ENCODE results near the gene OSBPL9. TPM values are rescaled to one million over a fixed set of nuclear protein-coding genes. Genes with fewer than 3 reads are reported as not detected.

The OSBPL9 gene
- polyA plus RNA-seq, 1 donor (not counting 4 experiments of a cell fraction or from before 2014, with no cell fraction given), result 62.7 TPM

- no peak for FAIRE-seq
- TF ChIP-seq EZH2 (IDR thresholded peaks at IDR 0.05; ENCODE audit: low read length) (no peak), CTCF (optimal IDR thresholded peaks at IDR 0.05 in 1 of 3, IDR thresholded peaks at IDR 0.05 in 1 of 3, conservative IDR thresholded peaks at IDR 0.05 in 1 of 3; ENCODE audit: extremely low read depth in 1 of 3, insufficient read depth in 2 of 3, low read length in 3 of 3) (no peak)
- Histone ChIP-seq H3K9me3 (ENCODE audit: control insufficient read depth, low read depth, low read length) (no peaks in the 10 kb centered on the region), H4K20me1 (ENCODE audit: control insufficient read depth, extremely low read depth, insufficient read depth, low read length) (no peaks in the 10 kb centered on the region), H3K27me3 (ENCODE audit: control insufficient read depth, extremely low read depth, insufficient read depth, low read length) (no peaks in the 10 kb centered on the region), H3K4me3 (ENCODE audit: control insufficient read depth in 2 of 3, extremely low read depth in 1 of 3, insufficient read depth in 2 of 3, low read depth in 1 of 3, low read length in 3 of 3) (peak overlapping the region; percentile 43 to 80 (median 80)), H3K79me2 (ENCODE audit: control insufficient read depth, insufficient read depth, low read length) (peaks cover 31% of the 10 kb centered on the region), H3K4me1 (ENCODE audit: control insufficient read depth, extremely low read depth, insufficient read depth, low read length) (peaks cover 8% of the 10 kb centered on the region), H3K27ac (ENCODE audit: control insufficient read depth, insufficient read depth, low read length) (peak overlapping the region; percentile 64), H3K36me3 (ENCODE audit: control insufficient read depth in 2 of 2, extremely low read depth in 1 of 2, insufficient read depth in 2 of 2, low read length in 2 of 2) (no peaks in the 10 kb centered on the region), H3K9me1 (ENCODE audit: control insufficient read depth, extremely low read depth, insufficient read depth, low read length) (no peaks in the 10 kb centered on the region), H3K9ac (ENCODE audit: control insufficient read depth, extremely low read depth, insufficient read depth, low read length) (peak overlapping the region; percentile 79), H2AFZ (ENCODE audit: control insufficient read depth, low read length) (peak overlapping the region; percentile 72), H3K4me2 (ENCODE audit: control insufficient read depth, extremely low read depth, insufficient read depth, low read depth, low read length) (peak overlapping the region; percentile 67)
- dilution Hi-C loops (cut with MboI; ENCODE audit: extremely low pct_ligation_motif_present, low sequenced_read_pairs), result no loop called here
- no peak for DNase-seq (ENCODE audit: low read depth, low spot score)
Observed at GRCh38 chr1:51729156-51729823, 112.4 kb downstream of the OSBPL9 start.

GRCh38 chr1:51729824-51730301 is 113.0 kb downstream of the OSBPL9 start:
- dilution Hi-C loops (cut with MboI; ENCODE audit: extremely low pct_ligation_motif_present, low sequenced_read_pairs), result no loop called here
- Histone ChIP-seq H3K27ac (ENCODE audit: control insufficient read depth, insufficient read depth, low read length) (peak overlapping the region; percentile 40), H3K4me2 (ENCODE audit: control insufficient read depth, extremely low read depth, insufficient read depth, low read depth, low read length) (peak overlapping the region; percentile 52), H3K9me1 (ENCODE audit: control insufficient read depth, extremely low read depth, insufficient read depth, low read length) (no peaks in the 10 kb centered on the region), H3K4me1 (ENCODE audit: control insufficient read depth, extremely low read depth, insufficient read depth, low read length) (peaks cover 8% of the 10 kb centered on the region), H3K9ac (ENCODE audit: control insufficient read depth, extremely low read depth, insufficient read depth, low read length) (peak overlapping the region; percentile 77), H2AFZ (ENCODE audit: control insufficient read depth, low read length) (peak overlapping the region; percentile 30), H3K27me3 (ENCODE audit: control insufficient read depth, extremely low read depth, insufficient read depth, low read length) (no peaks in the 10 kb centered on the region), H3K4me3 (ENCODE audit: control insufficient read depth in 2 of 3, extremely low read depth in 1 of 3, insufficient read depth in 2 of 3, low read depth in 1 of 3, low read length in 3 of 3) (peak overlapping the region; percentile 43 to 80 (median 54)), H4K20me1 (ENCODE audit: control insufficient read depth, extremely low read depth, insufficient read depth, low read length) (no peaks in the 10 kb centered on the region), H3K79me2 (ENCODE audit: control insufficient read depth, insufficient read depth, low read length) (peaks cover 35% of the 10 kb centered on the region), H3K36me3 (ENCODE audit: control insufficient read depth in 2 of 2, extremely low read depth in 1 of 2, insufficient read depth in 2 of 2, low read length in 2 of 2) (no peaks in the 10 kb centered on the region), H3K9me3 (ENCODE audit: control insufficient read depth, low read depth, low read length) (no peaks in the 10 kb centered on the region)
- no peak for FAIRE-seq
- DNase-seq (ENCODE audit: low read depth, low spot score), result no peak
- TF ChIP-seq CTCF (optimal IDR thresholded peaks at IDR 0.05 in 1 of 3, IDR thresholded peaks at IDR 0.05 in 1 of 3, conservative IDR thresholded peaks at IDR 0.05 in 1 of 3; ENCODE audit: extremely low read depth in 1 of 3, insufficient read depth in 2 of 3, low read length in 3 of 3), result no peak
- TF ChIP-seq EZH2 (IDR thresholded peaks at IDR 0.05; ENCODE audit: low read length), result no peak

Measured in keratinocyte (primary cell).